Activated CD4-positive, alpha-beta T cell treated with anti-CD3 and anti-CD28 coated beads for 4 hours (primary cell): ENCODE data around the gene ST6GALNAC3.

Experiments
- DNase-seq, 2 donors: peaks; one replicate each; pipeline ENCODE4 v3.0.0-alpha.2; 2020

The ST6GALNAC3 gene

GRCh38 chr1:76470166-76470565 is 395.6 kb downstream of the ST6GALNAC3 start:
- DNase-seq: no peak

GRCh38 chr1:76471536-76471935 is 397.0 kb downstream of the ST6GALNAC3 start:
- DNase-seq: no peak

- no peak for DNase-seq
Observed at GRCh38 chr1:76473591-76473990, 399.0 kb downstream of the ST6GALNAC3 start.

GRCh38 chr1:76474922-76475321 is 400.4 kb downstream of the ST6GALNAC3 start:
- DNase-seq: no peak

GRCh38 chr1:76477156-76477555 is 402.6 kb downstream of the ST6GALNAC3 start:
- DNase-seq: no peak

- DNase-seq: no peak
Observed at GRCh38 chr1:76480827-76481226, 406.3 kb downstream of the ST6GALNAC3 start.

GRCh38 chr1:76481672-76482071 is 407.1 kb downstream of the ST6GALNAC3 start:
- no peak for DNase-seq

GRCh38 chr1:76482272-76482671 is 407.7 kb downstream of the ST6GALNAC3 start:
- no peak for DNase-seq

- DNase-seq: no peak
Observed at GRCh38 chr1:76491737-76492136, 417.2 kb downstream of the ST6GALNAC3 start.

GRCh38 chr1:76492752-76493430 is 418.3 kb downstream of the ST6GALNAC3 start:
- no peak for DNase-seq

- DNase-seq: no peak
Observed at GRCh38 chr1:76494807-76495206, 420.3 kb downstream of the ST6GALNAC3 start.

GRCh38 chr1:76496871-76497270 is 422.3 kb downstream of the ST6GALNAC3 start:
- no peak for DNase-seq

GRCh38 chr1:76500116-76500515 is 425.6 kb downstream of the ST6GALNAC3 start:
- no peak for DNase-seq

GRCh38 chr1:76501136-76501535 is 426.6 kb downstream of the ST6GALNAC3 start:
- no peak for DNase-seq

GRCh38 chr1:76501586-76502219 is 427.2 kb downstream of the ST6GALNAC3 start:
- no peak for DNase-seq

- DNase-seq: no peak
Observed at GRCh38 chr1:76503100-76503499, 428.6 kb downstream of the ST6GALNAC3 start.

- no peak for DNase-seq
Observed at GRCh38 chr1:76503736-76504135, 429.2 kb downstream of the ST6GALNAC3 start.

- no peak for DNase-seq
Observed at GRCh38 chr1:76507376-76507775, 432.8 kb downstream of the ST6GALNAC3 start.

- DNase-seq: no peak
Observed at GRCh38 chr1:76508871-76509270, 434.3 kb downstream of the ST6GALNAC3 start.

GRCh38 chr1:76510672-76511557 is 436.4 kb downstream of the ST6GALNAC3 start:
- DNase-seq: no peak

- no peak for DNase-seq
Observed at GRCh38 chr1:76511558-76512179, 437.1 kb downstream of the ST6GALNAC3 start.

- no peak for DNase-seq
Observed at GRCh38 chr1:76530953-76531352, 456.4 kb downstream of the ST6GALNAC3 start.

GRCh38 chr1:76541618-76542017 is 467.1 kb downstream of the ST6GALNAC3 start:
- DNase-seq: no peak
